Measurements from ENCODE around the gene DOK7.

The DOK7 gene

GRCh38 chr4:3464911-3465697 is 2.0 kb downstream of the DOK7 start:
- no peak overlapping the region for H3K4me3 ChIP-seq (ENCODE audit: low read depth, low read length)

DNA sequence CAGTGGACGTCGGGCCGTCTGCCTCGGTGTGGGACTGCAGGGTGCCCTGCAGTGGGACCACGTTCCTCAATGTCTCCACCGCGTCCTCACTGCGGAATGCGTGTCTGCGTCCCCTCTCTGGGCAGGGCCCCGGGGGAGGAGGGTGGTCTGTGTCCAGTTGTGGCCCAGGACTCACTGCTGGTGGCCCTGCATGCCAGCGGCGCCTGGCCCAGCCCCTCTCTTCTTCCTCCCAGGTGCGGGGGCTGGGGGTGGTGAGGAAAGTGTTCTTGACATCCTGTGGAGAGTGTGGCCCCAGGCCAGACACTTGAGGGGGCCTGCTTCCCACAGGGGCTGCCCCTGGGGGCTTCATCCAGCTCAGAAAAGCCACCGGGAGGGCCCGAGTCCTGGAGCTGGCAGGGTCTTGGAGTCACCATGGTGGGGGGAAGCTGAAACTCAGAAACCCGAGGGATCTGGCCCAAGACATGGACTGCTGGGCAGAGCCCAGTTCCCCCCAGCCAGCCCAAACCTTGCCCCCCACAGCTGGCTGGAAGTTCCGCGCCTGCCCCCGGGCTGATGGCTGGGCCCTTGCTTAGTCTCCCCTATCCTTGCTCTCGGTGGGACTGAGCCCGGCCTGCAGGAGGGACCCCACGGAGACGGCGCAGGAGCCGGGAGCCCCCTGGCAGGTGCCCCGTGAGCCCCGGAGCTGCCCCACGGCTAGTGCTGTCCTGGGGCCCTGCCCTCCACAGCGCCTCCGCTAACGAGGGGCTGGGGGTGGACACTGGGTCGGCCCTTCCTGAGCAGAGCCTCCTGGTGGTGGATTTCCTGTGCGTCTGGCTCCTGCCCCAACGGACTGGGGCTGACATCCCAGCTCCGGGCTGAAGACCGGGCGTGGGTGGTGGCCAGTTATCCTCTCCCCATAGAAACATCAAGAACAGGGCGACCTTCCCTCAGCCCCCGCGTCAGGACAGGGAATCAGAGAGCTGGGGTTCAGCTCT is 2.9 kb downstream of the DOK7 start:
- no peak overlapping the region for H3K27ac ChIP-seq
- TF ChIP-seq, protein P1, sequence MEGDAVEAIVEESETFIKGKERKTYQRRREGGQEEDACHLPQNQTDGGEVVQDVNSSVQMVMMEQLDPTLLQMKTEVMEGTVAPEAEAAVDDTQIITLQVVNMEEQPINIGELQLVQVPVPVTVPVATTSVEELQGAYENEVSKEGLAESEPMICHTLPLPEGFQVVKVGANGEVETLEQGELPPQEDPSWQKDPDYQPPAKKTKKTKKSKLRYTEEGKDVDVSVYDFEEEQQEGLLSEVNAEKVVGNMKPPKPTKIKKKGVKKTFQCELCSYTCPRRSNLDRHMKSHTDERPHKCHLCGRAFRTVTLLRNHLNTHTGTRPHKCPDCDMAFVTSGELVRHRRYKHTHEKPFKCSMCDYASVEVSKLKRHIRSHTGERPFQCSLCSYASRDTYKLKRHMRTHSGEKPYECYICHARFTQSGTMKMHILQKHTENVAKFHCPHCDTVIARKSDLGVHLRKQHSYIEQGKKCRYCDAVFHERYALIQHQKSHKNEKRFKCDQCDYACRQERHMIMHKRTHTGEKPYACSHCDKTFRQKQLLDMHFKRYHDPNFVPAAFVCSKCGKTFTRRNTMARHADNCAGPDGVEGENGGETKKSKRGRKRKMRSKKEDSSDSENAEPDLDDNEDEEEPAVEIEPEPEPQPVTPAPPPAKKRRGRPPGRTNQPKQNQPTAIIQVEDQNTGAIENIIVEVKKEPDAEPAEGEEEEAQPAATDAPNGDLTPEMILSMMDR (IDR thresholded peaks at IDR 0.05; ENCODE audit: low read depth, low read length, missing control alignments), result peak; percentile 41
- H3K4me3 ChIP-seq (ENCODE audit: low read depth, low read length), result no peak overlapping the region
- H3K27me3 ChIP-seq (replicated peaks), result peaks cover 23% of the 10 kb centered on the region
- no peak for DNase-seq
- no peaks in the 10 kb centered on the region for H3K36me3 ChIP-seq (replicated peaks)
- in situ Hi-C loops (cut with HindIII; ENCODE audit: low pct_ligation_motif_present, low sequenced_read_pairs), result no loop called here

More at GRCh38 chr4:3464911-3465697, 2.0 kb downstream of the DOK7 start:
- DNase-seq, result no peak
- Histone ChIP-seq H3K36me3 (replicated peaks) (no peaks in the 10 kb centered on the region), H3K27me3 (replicated peaks) (peaks cover 23% of the 10 kb centered on the region), H3K27ac (no peak overlapping the region)
- in situ Hi-C loops (cut with HindIII; ENCODE audit: low pct_ligation_motif_present, low sequenced_read_pairs), result no loop called here
- TF ChIP-seq, protein P1 (IDR thresholded peaks at IDR 0.05; ENCODE audit: low read depth, low read length, missing control alignments), result no peak

- H3K27me3 ChIP-seq (replicated peaks), result peaks cover 23% of the 10 kb centered on the region
- in situ Hi-C loops (cut with HindIII; ENCODE audit: low pct_ligation_motif_present, low sequenced_read_pairs), result no loop called here
- H3K36me3 ChIP-seq (replicated peaks), result no peaks in the 10 kb centered on the region
- H3K27ac ChIP-seq, result no peak overlapping the region
- TF ChIP-seq, protein P1 (IDR thresholded peaks at IDR 0.05; ENCODE audit: low read depth, low read length, missing control alignments), result no peak
- DNase-seq, result no peak
- no peak overlapping the region for H3K4me3 ChIP-seq (ENCODE audit: low read depth, low read length)
Observed at GRCh38 chr4:3466691-3467600, 3.8 kb downstream of the DOK7 start.

DNA sequence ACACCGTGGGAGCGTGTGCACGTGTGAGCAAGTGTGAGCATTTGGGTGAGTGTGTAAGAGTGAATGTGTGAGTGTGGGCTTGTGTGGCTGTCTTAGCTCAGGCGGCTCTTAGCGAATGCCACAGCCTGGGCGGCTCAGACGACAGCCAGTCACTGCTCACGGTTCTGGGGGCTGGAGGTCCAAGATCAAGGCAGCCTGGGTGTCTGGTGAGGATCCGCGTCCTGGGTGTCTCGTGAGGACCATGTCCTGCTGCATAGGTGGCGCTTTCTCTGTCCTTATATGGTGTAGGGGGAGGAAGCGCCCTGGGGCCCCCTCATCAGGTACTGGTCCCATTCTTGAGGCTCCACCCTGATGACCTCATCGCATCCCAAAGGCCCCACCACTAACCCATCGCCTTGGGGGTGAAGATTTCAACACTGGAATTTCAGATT is 4.5 kb downstream of the DOK7 start:
- TF ChIP-seq, protein P1 (IDR thresholded peaks at IDR 0.05; ENCODE audit: low read depth, low read length, missing control alignments), result no peak
- DNase-seq, result no peak
- Histone ChIP-seq H3K27ac (no peak overlapping the region), H3K27me3 (replicated peaks) (peaks cover 17% of the 10 kb centered on the region), H3K36me3 (replicated peaks) (no peaks in the 10 kb centered on the region), H3K4me3 (ENCODE audit: low read depth, low read length) (no peak overlapping the region)
- in situ Hi-C loops (cut with HindIII; ENCODE audit: low pct_ligation_motif_present, low sequenced_read_pairs), result no loop called here

DNA sequence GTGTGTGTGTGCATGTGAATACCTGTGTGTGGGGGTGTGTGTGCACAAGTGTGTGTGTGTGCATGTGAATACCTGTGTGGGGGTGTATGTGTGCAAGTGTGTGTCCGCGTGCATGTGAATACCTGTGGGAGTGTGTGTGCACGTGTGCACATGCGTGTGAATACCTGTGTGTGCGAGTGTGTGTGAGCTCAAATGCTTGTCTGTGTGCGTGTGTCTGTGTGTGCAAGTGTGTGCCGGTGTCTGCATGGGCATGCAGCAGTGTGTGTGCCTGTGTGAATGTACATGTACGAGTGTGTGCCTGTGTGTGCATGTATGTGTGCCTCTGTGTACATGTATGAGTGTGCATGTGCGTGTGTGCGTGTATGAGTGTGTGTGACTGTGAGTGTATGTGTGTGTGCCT is 5.0 kb downstream of the DOK7 start:
- Histone ChIP-seq H3K27me3 (replicated peaks) (peaks cover 12% of the 10 kb centered on the region), H3K4me3 (ENCODE audit: low read depth, low read length) (no peak overlapping the region), H3K36me3 (replicated peaks) (no peaks in the 10 kb centered on the region), H3K27ac (no peak overlapping the region)
- no peak for DNase-seq
- TF ChIP-seq, protein P1 (IDR thresholded peaks at IDR 0.05; ENCODE audit: low read depth, low read length, missing control alignments), result no peak
- in situ Hi-C loops (cut with HindIII; ENCODE audit: low pct_ligation_motif_present, low sequenced_read_pairs), result no loop called here

All from brain microvascular endothelial cell (primary cell).